ENCODE results near the gene ARID3A.

- TF ChIP-seq, protein P1, sequence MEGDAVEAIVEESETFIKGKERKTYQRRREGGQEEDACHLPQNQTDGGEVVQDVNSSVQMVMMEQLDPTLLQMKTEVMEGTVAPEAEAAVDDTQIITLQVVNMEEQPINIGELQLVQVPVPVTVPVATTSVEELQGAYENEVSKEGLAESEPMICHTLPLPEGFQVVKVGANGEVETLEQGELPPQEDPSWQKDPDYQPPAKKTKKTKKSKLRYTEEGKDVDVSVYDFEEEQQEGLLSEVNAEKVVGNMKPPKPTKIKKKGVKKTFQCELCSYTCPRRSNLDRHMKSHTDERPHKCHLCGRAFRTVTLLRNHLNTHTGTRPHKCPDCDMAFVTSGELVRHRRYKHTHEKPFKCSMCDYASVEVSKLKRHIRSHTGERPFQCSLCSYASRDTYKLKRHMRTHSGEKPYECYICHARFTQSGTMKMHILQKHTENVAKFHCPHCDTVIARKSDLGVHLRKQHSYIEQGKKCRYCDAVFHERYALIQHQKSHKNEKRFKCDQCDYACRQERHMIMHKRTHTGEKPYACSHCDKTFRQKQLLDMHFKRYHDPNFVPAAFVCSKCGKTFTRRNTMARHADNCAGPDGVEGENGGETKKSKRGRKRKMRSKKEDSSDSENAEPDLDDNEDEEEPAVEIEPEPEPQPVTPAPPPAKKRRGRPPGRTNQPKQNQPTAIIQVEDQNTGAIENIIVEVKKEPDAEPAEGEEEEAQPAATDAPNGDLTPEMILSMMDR (conservative IDR thresholded peaks at IDR 0.05): no peak
- no peak for TF ChIP-seq ZFX (IDR thresholded peaks at IDR 0.05)
Measured at GRCh38 chr19:927351-927779, 1.5 kb downstream of the ARID3A start.
